ENCODE data around the gene PRPF8. TPM values are rescaled to one million over a fixed set of nuclear protein-coding genes. Genes with fewer than 3 reads are reported as not detected.

The PRPF8 gene
- total and polyA plus RNA-seq, 2 of the 13 experiments (the other 11 are each of a cell fraction or from before 2014, with no cell fraction given), result 112 to 179 TPM

DNA sequence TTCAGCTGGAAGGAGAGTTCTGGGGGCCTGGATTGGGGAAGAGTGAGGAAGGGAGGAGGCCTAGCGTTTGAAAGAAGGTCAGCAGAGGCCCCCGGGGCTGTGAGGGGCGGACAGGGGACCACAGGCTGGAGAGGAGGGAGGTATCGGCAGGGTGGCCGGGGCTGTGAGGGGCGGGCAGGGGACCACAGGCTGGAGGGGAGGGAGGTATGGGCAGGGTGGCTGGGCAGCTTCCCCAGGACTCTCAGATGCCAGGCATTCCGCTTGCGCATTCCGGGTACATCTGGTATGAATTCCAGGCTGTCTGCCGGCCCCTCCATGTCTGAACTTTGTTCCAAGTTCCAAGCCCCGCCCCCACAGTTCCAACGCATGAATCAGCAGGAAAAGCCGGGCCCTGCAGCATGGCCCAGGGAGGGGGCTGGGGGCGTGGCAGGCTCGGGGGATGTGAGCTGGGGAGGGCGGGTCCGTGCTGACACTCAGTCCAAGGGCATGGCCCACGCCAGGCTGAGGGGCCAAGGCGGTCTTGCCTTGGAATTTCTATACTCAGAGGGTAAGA is 29.8 kb upstream of the PRPF8 start (continued):
- TF ChIP-seq ZNF326 (CRISPR knock-in tag; IDR thresholded peaks at IDR 0.05; ENCODE audit: borderline replicate concordance), result no peak
- no peak; the same call in 1 of the 2 replicates for TF ChIP-seq ZNF143 (CRISPR knock-in tag; IDR thresholded peaks at IDR 0.05)
- no peak for TF ChIP-seq REXO4 (CRISPR knock-in tag; IDR thresholded peaks at IDR 0.05; ENCODE audit: borderline replicate concordance)
- TF ChIP-seq BORCS8-MEF2B (CRISPR knock-in tag; IDR thresholded peaks at IDR 0.05), result peak; percentile 28; the same call in 1 of the 2 replicates
- no peak for TF ChIP-seq ZNF644 (CRISPR knock-in tag; IDR thresholded peaks at IDR 0.05; ENCODE audit: low read depth)
- TF ChIP-seq, protein P1, sequence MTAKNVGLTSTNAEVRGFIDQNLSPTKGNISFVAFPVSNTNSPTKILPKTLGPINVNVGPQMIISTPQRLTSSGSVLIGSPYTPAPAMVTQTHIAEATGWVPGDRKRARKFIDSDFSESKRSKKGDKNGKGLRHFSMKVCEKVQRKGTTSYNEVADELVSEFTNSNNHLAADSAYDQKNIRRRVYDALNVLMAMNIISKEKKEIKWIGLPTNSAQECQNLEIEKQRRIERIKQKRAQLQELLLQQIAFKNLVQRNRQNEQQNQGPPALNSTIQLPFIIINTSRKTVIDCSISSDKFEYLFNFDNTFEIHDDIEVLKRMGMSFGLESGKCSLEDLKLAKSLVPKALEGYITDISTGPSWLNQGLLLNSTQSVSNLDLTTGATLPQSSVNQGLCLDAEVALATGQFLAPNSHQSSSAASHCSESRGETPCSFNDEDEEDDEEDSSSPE (CRISPR knock-in tag; IDR thresholded peaks at IDR 0.05), result 0 out of 2 replicates have a peak, but pooled peaks have one; percentile 27
- TF ChIP-seq FOXO1 (CRISPR knock-in tag; IDR thresholded peaks at IDR 0.05), result no peak
- TF ChIP-seq XRCC5 (optimal IDR thresholded peaks at IDR 0.05; ENCODE audit: low read length), result peak; percentile 3
- TF ChIP-seq NKX3-1 (CRISPR knock-in tag; IDR thresholded peaks at IDR 0.05), result no peak
- TF ChIP-seq, protein P2, sequence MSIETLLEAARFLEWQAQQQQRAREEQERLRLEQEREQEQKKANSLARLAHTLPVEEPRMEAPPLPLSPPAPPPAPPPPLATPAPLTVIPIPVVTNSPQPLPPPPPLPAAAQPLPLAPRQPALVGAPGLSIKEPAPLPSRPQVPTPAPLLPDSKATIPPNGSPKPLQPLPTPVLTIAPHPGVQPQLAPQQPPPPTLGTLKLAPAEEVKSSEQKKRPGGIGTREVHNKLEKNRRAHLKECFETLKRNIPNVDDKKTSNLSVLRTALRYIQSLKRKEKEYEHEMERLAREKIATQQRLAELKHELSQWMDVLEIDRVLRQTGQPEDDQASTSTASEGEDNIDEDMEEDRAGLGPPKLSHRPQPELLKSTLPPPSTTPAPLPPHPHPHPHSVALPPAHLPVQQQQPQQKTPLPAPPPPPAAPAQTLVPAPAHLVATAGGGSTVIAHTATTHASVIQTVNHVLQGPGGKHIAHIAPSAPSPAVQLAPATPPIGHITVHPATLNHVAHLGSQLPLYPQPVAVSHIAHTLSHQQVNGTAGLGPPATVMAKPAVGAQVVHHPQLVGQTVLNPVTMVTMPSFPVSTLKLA (IDR thresholded peaks at IDR 0.05), result peak; percentile 79
- TF ChIP-seq, protein P3, sequence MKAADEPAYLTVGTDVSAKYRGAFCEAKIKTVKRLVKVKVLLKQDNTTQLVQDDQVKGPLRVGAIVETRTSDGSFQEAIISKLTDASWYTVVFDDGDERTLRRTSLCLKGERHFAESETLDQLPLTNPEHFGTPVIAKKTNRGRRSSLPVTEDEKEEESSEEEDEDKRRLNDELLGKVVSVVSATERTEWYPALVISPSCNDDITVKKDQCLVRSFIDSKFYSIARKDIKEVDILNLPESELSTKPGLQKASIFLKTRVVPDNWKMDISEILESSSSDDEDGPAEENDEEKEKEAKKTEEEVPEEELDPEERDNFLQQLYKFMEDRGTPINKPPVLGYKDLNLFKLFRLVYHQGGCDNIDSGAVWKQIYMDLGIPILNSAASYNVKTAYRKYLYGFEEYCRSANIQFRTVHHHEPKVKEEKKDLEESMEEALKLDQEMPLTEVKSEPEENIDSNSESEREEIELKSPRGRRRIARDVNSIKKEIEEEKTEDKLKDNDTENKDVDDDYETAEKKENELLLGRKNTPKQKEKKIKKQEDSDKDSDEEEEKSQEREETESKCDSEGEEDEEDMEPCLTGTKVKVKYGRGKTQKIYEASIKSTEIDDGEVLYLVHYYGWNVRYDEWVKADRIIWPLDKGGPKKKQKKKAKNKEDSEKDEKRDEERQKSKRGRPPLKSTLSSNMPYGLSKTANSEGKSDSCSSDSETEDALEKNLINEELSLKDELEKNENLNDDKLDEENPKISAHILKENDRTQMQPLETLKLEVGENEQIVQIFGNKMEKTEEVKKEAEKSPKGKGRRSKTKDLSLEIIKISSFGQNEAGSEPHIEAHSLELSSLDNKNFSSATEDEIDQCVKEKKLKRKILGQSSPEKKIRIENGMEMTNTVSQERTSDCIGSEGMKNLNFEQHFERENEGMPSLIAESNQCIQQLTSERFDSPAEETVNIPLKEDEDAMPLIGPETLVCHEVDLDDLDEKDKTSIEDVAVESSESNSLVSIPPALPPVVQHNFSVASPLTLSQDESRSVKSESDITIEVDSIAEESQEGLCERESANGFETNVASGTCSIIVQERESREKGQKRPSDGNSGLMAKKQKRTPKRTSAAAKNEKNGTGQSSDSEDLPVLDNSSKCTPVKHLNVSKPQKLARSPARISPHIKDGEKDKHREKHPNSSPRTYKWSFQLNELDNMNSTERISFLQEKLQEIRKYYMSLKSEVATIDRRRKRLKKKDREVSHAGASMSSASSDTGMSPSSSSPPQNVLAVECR (CRISPR knock-in tag; IDR thresholded peaks at IDR 0.05; ENCODE audit: borderline replicate concordance), result peak; percentile 89
- TF ChIP-seq POLR2AphosphoS5 (IDR thresholded peaks at IDR 0.05; ENCODE audit: low read depth, low read length), result no peak
- no peak for TF ChIP-seq SP4 (CRISPR knock-in tag; IDR thresholded peaks at IDR 0.05)
- peak; percentile 31 to 42; a peak in 1 of 4 replicates for TF ChIP-seq POLR2A (IDR thresholded peaks at IDR 0.05; ENCODE audit: insufficient read depth in 1 of 2, low read depth in 2 of 2, low read length in 2 of 2)
- no peak for TF ChIP-seq ZNF207 (IDR thresholded peaks at IDR 0.05; ENCODE audit: borderline replicate concordance)
- TF ChIP-seq, protein P4, sequence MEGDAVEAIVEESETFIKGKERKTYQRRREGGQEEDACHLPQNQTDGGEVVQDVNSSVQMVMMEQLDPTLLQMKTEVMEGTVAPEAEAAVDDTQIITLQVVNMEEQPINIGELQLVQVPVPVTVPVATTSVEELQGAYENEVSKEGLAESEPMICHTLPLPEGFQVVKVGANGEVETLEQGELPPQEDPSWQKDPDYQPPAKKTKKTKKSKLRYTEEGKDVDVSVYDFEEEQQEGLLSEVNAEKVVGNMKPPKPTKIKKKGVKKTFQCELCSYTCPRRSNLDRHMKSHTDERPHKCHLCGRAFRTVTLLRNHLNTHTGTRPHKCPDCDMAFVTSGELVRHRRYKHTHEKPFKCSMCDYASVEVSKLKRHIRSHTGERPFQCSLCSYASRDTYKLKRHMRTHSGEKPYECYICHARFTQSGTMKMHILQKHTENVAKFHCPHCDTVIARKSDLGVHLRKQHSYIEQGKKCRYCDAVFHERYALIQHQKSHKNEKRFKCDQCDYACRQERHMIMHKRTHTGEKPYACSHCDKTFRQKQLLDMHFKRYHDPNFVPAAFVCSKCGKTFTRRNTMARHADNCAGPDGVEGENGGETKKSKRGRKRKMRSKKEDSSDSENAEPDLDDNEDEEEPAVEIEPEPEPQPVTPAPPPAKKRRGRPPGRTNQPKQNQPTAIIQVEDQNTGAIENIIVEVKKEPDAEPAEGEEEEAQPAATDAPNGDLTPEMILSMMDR (CRISPR knock-in tag; IDR thresholded peaks at IDR 0.05), result no peak
- TF ChIP-seq, protein P5, sequence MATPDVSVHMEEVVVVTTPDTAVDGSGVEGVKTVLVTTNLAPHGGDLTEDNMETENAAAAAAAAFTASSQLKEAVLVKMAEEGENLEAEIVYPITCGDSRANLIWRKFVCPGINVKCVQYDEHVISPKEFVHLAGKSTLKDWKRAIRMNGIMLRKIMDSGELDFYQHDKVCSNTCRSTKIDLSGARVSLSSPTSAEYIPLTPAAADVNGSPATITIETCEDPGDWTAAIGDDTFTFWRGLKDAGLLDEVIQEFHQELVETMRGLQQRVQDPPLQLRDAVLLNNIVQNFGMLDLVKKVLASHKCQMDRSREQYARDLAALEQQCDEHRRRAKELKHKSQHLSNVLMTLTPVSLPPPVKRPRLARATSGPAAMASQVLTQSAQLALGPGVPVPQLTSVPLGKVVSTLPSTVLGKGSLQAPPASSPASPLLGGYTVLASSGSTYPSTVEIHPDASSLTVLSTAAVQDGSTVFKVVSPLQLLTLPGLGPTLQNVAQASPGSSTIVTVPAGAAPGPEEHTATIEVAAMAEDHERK (CRISPR knock-in tag; IDR thresholded peaks at IDR 0.05; ENCODE audit: low read depth), result peak; percentile 5; the same call in 1 of the 2 replicates
- no peak for TF ChIP-seq ZNF496 (CRISPR knock-in tag; IDR thresholded peaks at IDR 0.05; ENCODE audit: insufficient replicate concordance)
- no peak for TF ChIP-seq CBX1 (IDR thresholded peaks at IDR 0.05; ENCODE audit: low read depth)
